Measurements from ENCODE around the gene AIDA.

DNA sequence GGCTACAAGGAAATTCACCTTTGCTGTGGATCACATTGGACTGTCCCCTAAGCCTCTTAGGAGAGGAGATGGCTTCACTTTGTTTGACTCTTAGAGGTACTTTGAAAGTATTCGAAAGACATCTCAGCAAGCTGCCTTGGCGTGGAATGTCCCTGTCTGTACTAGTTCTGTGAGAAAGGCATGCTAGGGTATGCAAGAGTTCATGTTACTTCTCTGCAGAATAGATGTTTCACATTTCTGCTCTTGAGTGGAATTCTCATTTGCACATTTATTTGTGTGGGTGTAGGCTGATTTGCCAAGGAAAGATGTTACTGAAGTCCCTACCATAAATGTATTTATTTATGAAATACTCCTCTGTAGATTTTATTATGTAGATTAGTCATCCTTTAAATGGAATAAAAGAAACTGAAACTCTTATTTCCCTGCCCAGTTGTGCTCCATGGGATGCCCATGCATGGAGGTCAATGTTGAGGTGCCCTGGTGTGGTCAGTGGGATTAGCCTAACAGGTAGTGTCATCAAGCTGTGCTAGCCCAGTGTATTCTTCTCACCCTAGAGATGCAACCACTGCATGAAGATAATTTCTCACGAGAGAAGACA is 80.6 kb downstream of the AIDA start:
- TF ChIP-seq, protein P1, sequence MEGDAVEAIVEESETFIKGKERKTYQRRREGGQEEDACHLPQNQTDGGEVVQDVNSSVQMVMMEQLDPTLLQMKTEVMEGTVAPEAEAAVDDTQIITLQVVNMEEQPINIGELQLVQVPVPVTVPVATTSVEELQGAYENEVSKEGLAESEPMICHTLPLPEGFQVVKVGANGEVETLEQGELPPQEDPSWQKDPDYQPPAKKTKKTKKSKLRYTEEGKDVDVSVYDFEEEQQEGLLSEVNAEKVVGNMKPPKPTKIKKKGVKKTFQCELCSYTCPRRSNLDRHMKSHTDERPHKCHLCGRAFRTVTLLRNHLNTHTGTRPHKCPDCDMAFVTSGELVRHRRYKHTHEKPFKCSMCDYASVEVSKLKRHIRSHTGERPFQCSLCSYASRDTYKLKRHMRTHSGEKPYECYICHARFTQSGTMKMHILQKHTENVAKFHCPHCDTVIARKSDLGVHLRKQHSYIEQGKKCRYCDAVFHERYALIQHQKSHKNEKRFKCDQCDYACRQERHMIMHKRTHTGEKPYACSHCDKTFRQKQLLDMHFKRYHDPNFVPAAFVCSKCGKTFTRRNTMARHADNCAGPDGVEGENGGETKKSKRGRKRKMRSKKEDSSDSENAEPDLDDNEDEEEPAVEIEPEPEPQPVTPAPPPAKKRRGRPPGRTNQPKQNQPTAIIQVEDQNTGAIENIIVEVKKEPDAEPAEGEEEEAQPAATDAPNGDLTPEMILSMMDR (IDR thresholded peaks at IDR 0.05), result no peak
- TF ChIP-seq EZH2 (IDR thresholded peaks at IDR 0.05; ENCODE audit: borderline replicate concordance, insufficient read depth, low read depth, low read length, poor library complexity, severe bottlenecking), result no peak
